Heart right ventricle (tissue), 16 donors: ENCODE results near the gene MIDN. TPM values are rescaled to one million over a fixed set of nuclear protein-coding genes. Genes with fewer than 3 reads are reported as not detected.

Experiments
- ATAC-seq, 8 donors: fragments of 200-7000 bp; cut with Tn5 transposase; one replicate each; pipeline ENCODE4 v1.9.1; 2020; ENCODE audit warnings: mild to moderate bottlenecking in 8 of 8, moderate library complexity in 8 of 8, moderate number of reproducible peaks in 1 of 8
- DNase-seq, 2 donors: peaks; one replicate each; pipeline ENCODE4 v3.0.0-alpha.2; 2020
- H3K27ac ChIP-seq, 10 donors: fragments of 200-600 bp; sonication (generic) in 2 of 10; one replicate each; pipeline versions ENCODE4 v1.5.0 to v1.8.0; 2020 to 2022; ENCODE audit warnings: mild to moderate bottlenecking in 3 of 10
- H3K27me3 ChIP-seq, 7 donors: fragments of 200-600 bp; one replicate each; pipeline ENCODE4 v1.8.0; 2021 to 2022; ENCODE audit warnings: mild to moderate bottlenecking in 2 of 7
- H3K36me3 ChIP-seq, 9 donors: fragments of 200-600 bp; sonication (generic) in 1 of 9; one replicate each; pipeline versions ENCODE4 v1.5.0 to v1.8.0; 2020 to 2022; ENCODE audit warnings: mild to moderate bottlenecking in 2 of 9
- H3K4me1 ChIP-seq, 9 donors: fragments of 200-600 bp; sonication (generic) in 1 of 9; one replicate each; pipeline versions ENCODE4 v1.5.0 to v1.8.0; 2020 to 2022; ENCODE audit warnings: mild to moderate bottlenecking in 4 of 9
- H3K4me3 ChIP-seq, 10 donors: fragments of 200-600 bp; sonication (generic) in 2 of 10; one replicate each; pipeline versions ENCODE4 v1.5.0 to v1.8.0; 2020 to 2022; ENCODE audit warnings: mild to moderate bottlenecking in 7 of 10, moderate library complexity in 2 of 10
- H3K9me3 ChIP-seq, 11 donors: fragments of 200-600 bp in 10 of 11; sonication (generic) in 2 of 11; one replicate each; pipeline versions ENCODE4 v1.5.0 to v1.8.0; 2013 to 2022; ENCODE audit warnings: mild to moderate bottlenecking in 2 of 11, control low read depth in 1 of 11, moderate library complexity in 1 of 11
- CTCF ChIP-seq, 9 donors: fragments of 200-600 bp; sonication (generic) in 2 of 9; IDR thresholded peaks; one replicate each; pipeline versions ENCODE4 v1.5.0 to v1.8.0; 2021 to 2022; ENCODE audit warnings: antibody characterized with exemption in 9 of 9, mild to moderate bottlenecking in 5 of 9, moderate library complexity in 1 of 9
- WGBS, 2 donors: extraction: QIAGEN DNeasy Blood & Tissue Kit; methylation state at CpG; one replicate each; pipeline ENCODE4 v1.1.7; 2013; ENCODE audit warnings: inconsistent platforms in 1 of 2; 5-methylcytosine and 5-hydroxymethylcytosine counted together
- intact Hi-C, 10 donors: fragments of 100-400 bp; cut with DNase I; formaldehyde crosslinking; loops; one replicate each; pipeline versions ENCODE4 v1.11.1 to v1.14.2; 2022
- polyA plus RNA-seq, 2 donors: library from polyadenylated mRNA; stranded (reverse); fragments of 200-250 nt; gene quantifications; one replicate each; pipeline ENCODE4 v1.2.3, GENCODE V29; 2013
- total RNA-seq, 10 donors: library from RNA; stranded (reverse); fragmentation: NEBNext Ultra II Directional in 3 of 10; extraction: Animal tissue kit (Norgen Biotek cat#: 25700) in 3 of 10; gene quantifications; one replicate each; pipeline versions ENCODE4 v1.2.1 to v1.2.4, GENCODE V29; 2021 to 2023
- donor health status: Arrhythmogenic right ventricular cardiomyopathy.
- donor health status: ischemic (EF 13 %, LVEDD 7.1; RV severe dilation, severe dysfunction).
- donor health status: healthy with polysubstance abuse.
- donor health status: DM: no; HTN: yes; CAD: no.
- donor health status: DM: no; HTN: no; CAD: no.
- donor health status: ischemic (EF 25% LVEDD 6.9; RV normal size, moderate dysfunction).
- donor health status: ischemic (EF 25% LVEDD 5.7; RV mildly dilated, moderate dysfunction).
- donor health status: healthy.
- donor health status: DM: yes; HTN: yes; CAD: no.
- donor health status: Ischemic cardiomyopathy.
- donor health status: ischemic (EF 35%, LVEDD 5.7; RV mildly dilated, moderate dysfunction).
- donor health status: nonischemic (EF 11% LVEDD 7.7; RV severe dilation, severe dysfunction).
- donor health status: DM: yes; HTN: yes; CAD: no.
- donor health status: PGD.
- donor health status: ischemic (EF 29% LVEDD 5.4; RV normal size, mild dysfunction).
- donor health status: nonischemic (EF 23%, LVEDD 6.1; RV moderate dilation, normal function).

The MIDN gene
- total and polyA plus RNA-seq, 12 donors: 22.7 to 236 (median 63.7) TPM

- Histone ChIP-seq H3K27ac (peak overlapping the region; percentile 59 to 100 (median 90)), H3K27me3 (no peaks in the 10 kb centered on the region), H3K36me3 (peaks cover 0 to 4% (median 1%) of the 10 kb centered on the region in 9 donors), H3K9me3 (no peaks in the 10 kb centered on the region), H3K4me1 (peaks cover 48 to 75% (median 68%) of the 10 kb centered on the region in 9 donors), H3K4me3 (peak overlapping the region in 9 of 10 donors; percentile 43 to 67 (median 59))
- 15 to 25% methylated on average over 28 of the region's 28 CpGs for WGBS, 2 donors
- DNase-seq (peak; percentile 63 to 73), ATAC-seq (peak in 6 of 8 donors; percentile 2 to 11 (median 4))
- TF ChIP-seq CTCF (IDR thresholded peaks at IDR 0.05): no peak
- intact Hi-C loops: loop anchor here in 6 of 10 donors (1.0 to 2.0 kb wide), 5 partner anchors 16 to 23 kb away; partner anchors contain the start of gene MIDN (in 1 of the 6)
These were observed 17.3 kb downstream of the MIDN start for GRCh38 chr19:1265615-1266128.

GRCh38 chr19:1266129-1266915 is 17.9 kb downstream of the MIDN start:
- DNase-seq (peak; percentile 90 to 93), ATAC-seq (peak; percentile 36 to 65 (median 56))
- H3K27me3 ChIP-seq: no peaks in the 10 kb centered on the region
- peak overlapping the region in 9 of 10 donors; percentile 43 to 67 (median 59) for H3K4me3 ChIP-seq
- TF ChIP-seq CTCF (IDR thresholded peaks at IDR 0.05): no peak
- WGBS, 2 donors: 4% methylated on average over 73 to 84 of the region's 84 CpGs
- H3K27ac ChIP-seq: peak overlapping the region; percentile 59 to 100 (median 90)
- peaks cover 0 to 10% (median 8%) of the 10 kb centered on the region in 9 donors for H3K36me3 ChIP-seq
- intact Hi-C loops: loop anchor here in 6 of 10 donors (1.0 to 2.0 kb wide), 5 partner anchors 17 to 24 kb away; partner anchors contain the start of gene MIDN (in 1 of the 6)
- H3K4me1 ChIP-seq: peaks cover 53 to 78% (median 71%) of the 10 kb centered on the region in 9 donors
- no peaks in the 10 kb centered on the region for H3K9me3 ChIP-seq

GRCh38 chr19:1266916-1267476 is 18.6 kb downstream of the MIDN start:
- H3K36me3 ChIP-seq: peaks cover 0 to 17% (median 14%) of the 10 kb centered on the region in 9 donors
- WGBS, 2 donors: 0 to 2% methylated on average over 47 to 59 of the region's 59 CpGs
- DNase-seq: peak; percentile 72 to 84
- H3K4me3 ChIP-seq: peak overlapping the region in 9 of 10 donors; percentile 43 to 67 (median 59)
- peaks cover 52 to 78% (median 71%) of the 10 kb centered on the region in 9 donors for H3K4me1 ChIP-seq
- no peaks in the 10 kb centered on the region for H3K9me3 ChIP-seq
- intact Hi-C loops: loop anchor here in 9 of 10 donors (1.0 to 2.0 kb wide), 7 partner anchors 18 to 24 kb away; partner anchors contain the start of gene MIDN (in 3 of the 9)
- ATAC-seq: peak; percentile 0 to 40 (median 10)
- H3K27ac ChIP-seq: peak overlapping the region; percentile 59 to 100 (median 90)
- H3K27me3 ChIP-seq: no peaks in the 10 kb centered on the region
- peak; percentile 91 to 99 (median 98) for TF ChIP-seq CTCF (IDR thresholded peaks at IDR 0.05)
